GM13976 (cell line): ENCODE measurements around the gene HELZ2.

Experiments used
- DNase-seq: peaks from one replicate; pipeline ENCODE4 v3.0.0; 2012; ENCODE audit warnings: low spot score
- in situ Hi-C: fragments of 300-500 bp; cut with MboI; formaldehyde crosslinking; loops from one replicate; pipeline ENCODE4 v1.12.0; 2022; ENCODE audit warnings: low sequenced_read_pairs, mixed read lengths, inconsistent platforms; ENCODE audit not compliant: unreplicated experiment
- TF ChIP-seq, protein P1 (sequence below): IDR thresholded peaks from 2 replicates; pipeline ENCODE4 v1.5.1; 2012; ENCODE audit warnings: borderline replicate concordance, mild to moderate bottlenecking; ENCODE audit not compliant: insufficient read depth; ENCODE audit errors: extremely low read depth, missing control alignments, control extremely low read depth

Gene HELZ2

DNA sequence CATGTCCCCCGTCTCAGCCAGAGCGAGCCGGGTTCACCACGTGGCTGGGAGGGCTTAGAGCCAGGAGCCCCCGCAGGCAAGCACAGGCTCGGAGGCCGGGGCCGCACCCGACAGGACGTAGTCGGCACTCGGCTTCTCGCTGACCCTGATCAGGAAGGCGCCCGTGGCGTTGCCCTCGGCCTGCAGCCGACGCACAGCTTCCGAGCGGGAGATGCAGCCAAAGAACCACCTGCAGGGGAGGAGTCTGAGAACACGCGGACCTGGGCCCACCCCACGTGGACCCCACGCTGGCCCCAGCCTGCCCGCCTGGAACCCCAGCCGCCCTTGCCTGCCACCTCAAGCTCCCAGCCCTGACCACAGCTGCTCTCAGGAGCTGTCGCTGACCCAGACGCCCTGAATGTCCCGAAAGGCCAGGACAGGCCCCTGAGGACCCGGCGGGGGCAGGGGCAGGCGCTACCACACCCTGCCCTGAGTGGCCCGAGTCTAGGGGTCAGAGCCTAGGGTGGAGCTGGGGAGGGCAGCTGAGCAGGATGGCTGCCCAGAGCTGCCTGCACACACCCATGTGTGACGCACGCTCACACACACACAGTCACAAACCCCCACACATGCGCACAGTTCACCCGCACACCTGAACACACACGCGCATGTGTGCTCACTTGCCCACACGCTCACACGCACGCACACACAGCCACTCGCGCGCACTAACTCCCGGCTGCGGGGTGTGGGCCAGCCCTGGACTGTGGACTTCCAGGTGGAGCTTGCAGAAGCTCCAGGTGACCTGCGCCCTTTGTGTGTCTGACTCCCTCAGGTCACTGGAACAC, 39.0 kb downstream of the HELZ2 start:
- TF ChIP-seq, protein P1, sequence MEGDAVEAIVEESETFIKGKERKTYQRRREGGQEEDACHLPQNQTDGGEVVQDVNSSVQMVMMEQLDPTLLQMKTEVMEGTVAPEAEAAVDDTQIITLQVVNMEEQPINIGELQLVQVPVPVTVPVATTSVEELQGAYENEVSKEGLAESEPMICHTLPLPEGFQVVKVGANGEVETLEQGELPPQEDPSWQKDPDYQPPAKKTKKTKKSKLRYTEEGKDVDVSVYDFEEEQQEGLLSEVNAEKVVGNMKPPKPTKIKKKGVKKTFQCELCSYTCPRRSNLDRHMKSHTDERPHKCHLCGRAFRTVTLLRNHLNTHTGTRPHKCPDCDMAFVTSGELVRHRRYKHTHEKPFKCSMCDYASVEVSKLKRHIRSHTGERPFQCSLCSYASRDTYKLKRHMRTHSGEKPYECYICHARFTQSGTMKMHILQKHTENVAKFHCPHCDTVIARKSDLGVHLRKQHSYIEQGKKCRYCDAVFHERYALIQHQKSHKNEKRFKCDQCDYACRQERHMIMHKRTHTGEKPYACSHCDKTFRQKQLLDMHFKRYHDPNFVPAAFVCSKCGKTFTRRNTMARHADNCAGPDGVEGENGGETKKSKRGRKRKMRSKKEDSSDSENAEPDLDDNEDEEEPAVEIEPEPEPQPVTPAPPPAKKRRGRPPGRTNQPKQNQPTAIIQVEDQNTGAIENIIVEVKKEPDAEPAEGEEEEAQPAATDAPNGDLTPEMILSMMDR: no peak
- in situ Hi-C loops: loop anchor here (25.0 kb wide), 1 partner anchor 327 kb away; the partner anchor contains the start of genes ABHD16B and TPD52L2
- DNase-seq: no peak

DNA sequence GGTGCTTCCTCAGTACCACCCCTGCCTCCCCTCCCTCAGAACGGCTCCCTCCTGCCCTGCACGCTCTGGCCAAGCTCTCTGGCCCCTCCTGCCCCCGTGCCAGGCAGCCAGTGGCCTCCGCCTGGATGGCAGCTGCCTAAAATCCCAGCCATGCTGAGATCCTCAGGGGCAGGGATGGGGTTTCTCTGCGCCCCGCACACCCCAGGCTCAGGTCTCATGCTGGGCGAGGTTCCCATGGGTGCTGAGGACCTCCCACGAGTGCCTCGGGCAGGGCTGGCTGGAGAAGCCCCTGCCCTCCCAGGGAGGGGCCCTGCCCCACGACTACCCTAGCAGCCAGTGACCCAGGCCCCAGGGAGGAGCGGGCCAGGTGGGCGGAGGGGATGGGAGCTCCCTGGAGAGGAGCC, 39.6 kb downstream of the HELZ2 start:
- no peak for DNase-seq
- in situ Hi-C loops: loop anchor here (25.0 kb wide), 1 partner anchor 328 kb away; the partner anchor contains the start of genes ABHD16B and TPD52L2
- TF ChIP-seq, protein P1: no peak

DNA sequence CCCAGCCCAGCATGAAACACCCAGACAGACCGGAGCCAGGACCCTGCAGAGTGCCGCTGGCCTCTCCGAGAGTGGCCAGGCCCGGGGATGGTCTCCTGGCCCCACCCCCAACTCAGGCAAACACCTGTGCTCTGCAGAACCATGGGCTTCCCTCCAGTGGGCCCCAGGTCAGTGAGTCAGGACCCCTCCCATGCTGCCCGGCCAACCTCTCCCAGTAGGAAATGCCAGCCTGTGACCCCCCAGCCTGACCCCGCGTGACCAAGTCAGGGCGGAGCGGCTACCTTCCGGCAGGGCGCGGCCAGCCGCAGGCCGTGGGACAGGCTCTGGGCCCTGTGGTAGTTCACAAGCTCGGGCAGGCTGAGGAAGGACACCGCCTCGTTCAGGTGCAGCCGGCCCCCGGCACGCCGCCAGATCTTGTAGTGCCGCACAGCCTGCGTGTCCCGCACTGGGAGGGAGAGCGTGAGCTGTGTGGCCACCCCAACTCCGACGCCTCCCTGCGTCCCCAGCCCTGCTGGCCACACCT, 40.1 kb downstream of the HELZ2 start:
- TF ChIP-seq, protein P1: no peak
- DNase-seq: no peak
- in situ Hi-C loops: loop anchor here (25.0 kb wide), 1 partner anchor 328 kb away; the partner anchor contains the start of genes ABHD16B and TPD52L2

DNA sequence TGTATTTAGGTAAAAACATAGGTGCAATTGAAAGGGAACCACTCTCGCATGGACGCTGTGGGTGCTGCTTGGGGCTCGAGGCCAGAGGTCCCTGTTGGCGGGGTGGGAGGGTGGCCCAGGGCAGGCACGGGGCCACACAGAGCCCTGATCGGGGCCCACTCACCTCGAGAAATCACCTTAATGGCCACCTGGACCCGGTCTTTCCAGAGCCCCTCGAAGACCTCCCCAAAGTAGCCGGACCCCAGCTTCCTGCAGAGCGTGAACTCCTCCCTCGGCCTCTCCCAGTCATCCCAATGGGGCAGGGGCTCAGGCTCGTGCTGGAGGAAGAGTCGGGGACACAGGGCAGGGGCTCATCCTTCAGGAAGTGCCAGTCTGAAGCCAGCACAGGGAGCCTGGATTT, 40.7 kb downstream of the HELZ2 start:
- no peak for DNase-seq
- TF ChIP-seq, protein P1: no peak
- in situ Hi-C loops: loop anchor here (25.0 kb wide), 1 partner anchor 329 kb away; the partner anchor contains the start of genes ABHD16B and TPD52L2

DNA sequence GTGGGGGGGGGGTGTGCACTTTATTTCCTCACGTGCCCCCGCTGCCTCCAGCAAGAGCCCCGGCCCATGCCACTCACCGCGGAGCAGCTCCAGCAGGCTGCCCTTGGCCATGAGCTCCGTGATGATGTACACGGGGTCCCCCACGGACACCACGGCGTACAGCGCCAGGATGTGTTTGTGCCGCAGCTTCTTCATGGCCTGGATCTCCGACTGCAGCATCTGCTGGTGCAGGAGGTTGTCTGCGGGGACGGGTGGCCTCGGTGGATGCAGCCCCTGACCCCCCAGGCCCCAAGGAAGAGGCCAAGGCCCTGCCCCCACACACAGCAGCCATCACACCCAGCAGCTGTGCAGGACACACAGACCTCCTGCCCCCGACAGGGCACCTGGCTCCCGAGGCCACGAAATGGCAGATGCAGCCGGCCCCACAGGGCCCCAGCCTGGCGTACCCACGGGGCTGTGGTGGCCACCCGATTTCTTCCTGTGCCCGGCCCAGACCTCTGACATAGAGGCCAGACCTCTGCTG, 41.5 kb downstream of the HELZ2 start:
- in situ Hi-C loops: loop anchor here (25.0 kb wide), 1 partner anchor 330 kb away; the partner anchor contains the start of genes ABHD16B and TPD52L2

More for the DNA sequence above, 41.5 kb downstream of the HELZ2 start:
- no peak for DNase-seq
- TF ChIP-seq, protein P1: no peak
